GM21723 (cell line): ENCODE measurements around the gene WAC.
A peak's percentile ranks its signal among the peaks of the same experiment; 100 is the strongest.
"Not testable (repeated sequence)": the region's sequence is repeated elsewhere in the genome, so short reads cannot be mapped to it uniquely, and the experiment has no call there.

ENCODE experiments used
- ATAC-seq: cut with Tn5 transposase; IDR thresholded peaks from one replicate; pipeline ENCODE4 v1.9.1; 2021; ENCODE audit warnings: mild to moderate bottlenecking, moderate library complexity; ENCODE audit not compliant: unreplicated experiment

The WAC gene

GRCh38 chr10:28532337-28533185 lies at the start of gene WAC:
WAC (plus strand) TSS chr10:28533118; CDS start chr10:28533580, 462 bp downstream.
- peak; percentile 84 for ATAC-seq

- ATAC-seq, result no peak
Observed at GRCh38 chr10:28489206-28489605, 43.7 kb upstream of the WAC start.

GRCh38 chr10:28490256-28490865 lies 42.6 kb upstream of the WAC start:
- not testable (repeated sequence) for ATAC-seq

- no peak for ATAC-seq
Observed at GRCh38 chr10:28492116-28492920, 40.6 kb upstream of the WAC start.

- ATAC-seq, result no peak
Observed at GRCh38 chr10:28494420-28494819, 38.5 kb upstream of the WAC start.

- no peak for ATAC-seq
Observed at GRCh38 chr10:28495084-28495483, 37.8 kb upstream of the WAC start.

- no peak for ATAC-seq
Observed at GRCh38 chr10:28496017-28496416, 36.9 kb upstream of the WAC start.

GRCh38 chr10:28496481-28496961 lies 36.4 kb upstream of the WAC start:
- ATAC-seq, result no peak

- no peak for ATAC-seq
Observed at GRCh38 chr10:28497313-28498126, 35.4 kb upstream of the WAC start.

GRCh38 chr10:28500203-28500602 lies 32.7 kb upstream of the WAC start:
- not testable (repeated sequence) for ATAC-seq

- no peak for ATAC-seq
Observed at GRCh38 chr10:28503114-28503513, 29.8 kb upstream of the WAC start.

- ATAC-seq, result no peak
Observed at GRCh38 chr10:28505359-28505959, 27.5 kb upstream of the WAC start.

GRCh38 chr10:28508304-28508925 lies 24.5 kb upstream of the WAC start:
- no peak for ATAC-seq

- ATAC-seq, result no peak
Observed at GRCh38 chr10:28509286-28509685, 23.6 kb upstream of the WAC start.

- no peak for ATAC-seq
Observed at GRCh38 chr10:28514648-28515047, 18.3 kb upstream of the WAC start.

GRCh38 chr10:28520346-28520745 lies 12.6 kb upstream of the WAC start:
- ATAC-seq, result no peak

- ATAC-seq, result not testable (repeated sequence)
Observed at GRCh38 chr10:28520828-28521227, 12.1 kb upstream of the WAC start.

GRCh38 chr10:28521961-28522360 lies 11.0 kb upstream of the WAC start:
- not testable (repeated sequence) for ATAC-seq

- no peak for ATAC-seq
Observed at GRCh38 chr10:28523725-28524252, 9.1 kb upstream of the WAC start.
